GM18499 (cell line): ENCODE data around the gene AEBP1.
"Not testable (repeated sequence)": the region's sequence is repeated elsewhere in the genome, so short reads cannot be mapped to it uniquely, and the experiment has no call there.

Experiments used
- ATAC-seq: cut with Tn5 transposase; IDR thresholded peaks from one replicate; pipeline ENCODE4 v1.9.1; 2021; ENCODE audit warnings: moderate number of reproducible peaks; ENCODE audit not compliant: insufficient read depth, unreplicated experiment

Gene AEBP1

GRCh38 chr7:44113764-44114354 lies 9.7 kb downstream of the AEBP1 start:
- ATAC-seq: no peak

DNA sequence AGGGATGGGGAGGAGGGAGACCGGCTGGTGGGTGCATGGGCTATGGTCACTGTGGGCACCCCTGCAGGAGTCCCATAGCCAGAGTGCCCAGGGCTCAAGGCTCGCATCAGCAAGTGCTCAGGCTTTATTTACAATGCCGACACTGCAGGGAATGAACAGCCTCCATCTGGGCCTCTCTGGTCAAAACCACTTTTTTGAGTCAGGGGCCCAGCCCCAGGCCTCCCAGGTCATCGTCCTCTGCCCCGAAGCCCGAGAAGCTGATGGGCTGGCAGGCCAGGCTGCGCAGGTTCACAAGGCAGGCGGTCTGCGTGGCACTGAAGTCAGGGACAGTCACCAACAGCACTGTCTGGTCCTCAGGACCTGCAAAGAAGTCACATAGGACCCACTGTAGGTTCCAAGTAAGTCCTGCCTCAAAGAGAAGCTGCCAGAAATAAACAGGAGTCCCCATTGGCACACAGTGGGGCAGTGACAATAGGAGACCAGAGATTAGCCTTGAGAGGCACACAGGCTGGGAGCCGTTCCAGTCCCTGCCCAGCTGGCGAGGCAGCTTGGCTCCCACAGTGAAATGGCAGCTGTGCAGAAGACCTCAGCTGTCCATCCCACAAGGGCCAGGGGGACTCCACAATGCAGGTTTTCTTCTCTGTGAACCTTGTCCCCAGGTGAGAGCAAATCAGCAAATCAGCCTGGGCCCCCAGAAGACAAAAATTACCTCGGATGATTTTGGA lies 10.6 kb downstream of the AEBP1 start:
- ATAC-seq: no peak

- no peak for ATAC-seq
Observed at GRCh38 chr7:44116087-44116788, 12.1 kb downstream of the AEBP1 start.

DNA sequence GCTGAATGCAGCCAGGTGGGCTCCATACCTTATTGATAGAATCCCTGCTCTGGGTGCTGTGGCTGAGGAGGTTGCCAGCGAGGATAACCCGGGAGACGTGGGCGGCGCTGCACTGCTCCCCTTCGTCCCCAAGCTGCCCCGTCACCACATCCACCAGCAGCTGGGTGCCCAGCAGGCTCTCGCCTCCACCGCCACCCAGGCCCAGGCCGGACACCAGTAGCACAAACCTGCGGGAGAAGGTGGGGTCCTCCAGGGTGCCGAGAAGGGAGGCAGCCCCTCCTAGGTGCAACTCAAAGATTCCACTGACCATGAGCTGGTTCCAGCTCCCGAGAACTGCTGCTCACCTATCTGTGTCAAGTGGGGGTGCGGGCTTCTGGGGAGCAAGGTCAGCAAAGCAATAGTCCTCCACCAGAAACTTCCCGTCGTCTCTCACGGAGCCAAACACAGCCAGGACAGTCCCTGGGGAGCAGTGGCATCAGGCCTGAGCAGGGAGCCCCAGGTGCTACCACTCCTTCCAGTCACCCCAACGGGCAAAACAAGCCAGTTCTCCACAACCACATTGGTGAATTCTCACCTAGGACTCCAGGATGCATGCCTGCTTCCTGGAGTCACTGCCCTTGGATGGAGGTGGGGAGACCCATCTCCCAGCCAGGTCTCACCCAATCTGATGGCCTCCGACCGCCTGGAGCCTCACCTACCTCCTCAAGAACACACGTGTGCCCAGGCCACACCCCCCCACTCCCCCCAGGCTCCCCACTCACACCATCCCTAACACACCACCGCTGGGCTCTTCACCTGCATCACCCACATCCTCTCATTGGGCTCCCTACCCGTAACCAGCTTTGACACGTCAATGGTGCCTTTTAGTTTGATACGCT lies 12.9 kb downstream of the AEBP1 start:
- no peak for ATAC-seq

- no peak for ATAC-seq
Observed at GRCh38 chr7:44117801-44118429, 13.8 kb downstream of the AEBP1 start.

- no peak for ATAC-seq
Observed at GRCh38 chr7:44119829-44120380, 15.8 kb downstream of the AEBP1 start.

DNA sequence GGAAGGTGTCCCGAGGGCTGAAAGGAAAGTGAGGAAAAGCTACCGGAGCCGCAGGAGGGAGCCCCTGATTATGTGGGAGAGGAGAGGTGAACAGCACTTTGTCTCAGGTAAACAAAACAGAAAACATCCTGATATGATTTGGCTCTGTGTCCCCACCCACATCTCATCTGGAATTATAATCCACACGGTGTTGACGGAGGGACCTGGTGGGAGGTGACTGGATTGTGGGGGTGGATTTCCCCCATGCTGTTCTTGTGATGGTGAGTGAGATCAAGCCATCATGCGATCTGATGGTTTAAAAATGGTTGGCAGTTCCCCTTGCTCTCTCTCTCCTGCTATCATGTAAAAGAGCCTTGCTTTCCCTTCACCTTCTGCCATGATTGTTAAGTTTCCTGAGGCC lies 16.2 kb downstream of the AEBP1 start:
- ATAC-seq: no peak

- no peak for ATAC-seq
Observed at GRCh38 chr7:44121761-44122420, 17.7 kb downstream of the AEBP1 start.

DNA sequence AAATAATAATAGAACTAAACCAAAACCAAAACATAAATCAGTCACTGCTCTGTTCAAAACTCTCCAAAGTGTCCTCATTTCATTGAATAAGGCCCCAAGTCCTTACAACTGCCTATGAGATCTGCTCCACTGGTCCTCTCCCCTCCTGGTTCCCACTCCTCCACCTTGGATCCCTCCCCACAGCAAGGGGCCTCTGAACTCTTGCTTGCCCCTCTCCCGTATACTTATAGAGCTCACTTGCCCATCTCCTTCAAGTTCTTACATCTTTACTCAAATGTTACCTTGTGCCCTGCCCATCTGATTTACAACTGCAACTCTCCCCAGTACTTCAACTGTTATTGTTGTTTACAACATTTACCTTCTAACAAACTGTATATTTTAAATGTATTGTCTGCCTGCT lies 18.4 kb downstream of the AEBP1 start:
- ATAC-seq: no peak

DNA sequence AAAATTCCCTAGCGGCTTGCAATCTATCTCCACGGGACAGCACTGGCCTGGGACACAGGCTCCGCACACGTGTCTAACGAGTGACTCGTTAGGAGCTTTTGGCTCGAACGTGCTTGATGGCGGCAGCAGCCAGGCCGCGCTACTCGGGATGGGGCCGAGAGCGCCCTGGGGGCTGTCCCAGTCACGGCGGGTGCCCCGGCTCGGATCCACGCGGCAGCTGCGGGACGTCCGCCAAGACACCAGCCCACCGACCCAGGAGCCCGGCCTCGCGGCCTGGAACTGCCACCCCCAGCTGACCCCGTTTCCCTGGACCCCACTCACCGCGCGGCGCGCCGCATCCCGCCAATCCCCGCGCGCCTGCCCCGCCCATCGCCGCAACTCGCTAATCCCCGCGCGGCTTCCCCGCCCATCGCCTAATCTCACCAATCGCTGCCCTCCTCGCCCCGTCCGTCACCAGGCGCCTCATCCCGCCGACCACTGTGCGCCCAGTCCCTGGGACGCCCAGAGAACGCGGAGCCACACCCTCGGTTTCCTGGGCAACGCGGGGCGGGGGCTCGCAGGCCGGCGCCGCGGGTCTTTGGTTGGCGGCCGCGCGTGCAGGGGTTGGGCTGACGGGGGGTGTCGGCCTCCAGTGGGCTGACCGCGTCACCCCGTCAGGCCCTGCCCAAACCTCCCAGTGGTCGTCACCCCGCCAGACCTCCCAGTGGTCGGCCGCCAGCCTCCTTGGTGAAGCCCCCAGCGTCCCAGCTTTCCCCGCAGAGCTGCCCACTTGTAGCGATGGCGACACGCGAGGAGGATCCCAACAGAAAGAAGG lies 19.3 kb downstream of the AEBP1 start, which contains the start of gene POLD2:
Gene POLD2, minus strand, starts transcription at position 359 of the 814 bp plus-strand sequence. CDS start 1,495 bp downstream, outside the sequence.
- ATAC-seq: peak; percentile 93

- ATAC-seq: no peak
Observed at GRCh38 chr7:44124822-44125202, 20.7 kb downstream of the AEBP1 start.

- not testable (repeated sequence) for ATAC-seq
Observed at GRCh38 chr7:44126574-44126973, 22.4 kb downstream of the AEBP1 start.

- no peak for ATAC-seq
Observed at GRCh38 chr7:44127161-44127560, 23.0 kb downstream of the AEBP1 start.

- ATAC-seq: no peak
Observed at GRCh38 chr7:44128721-44129582, 24.8 kb downstream of the AEBP1 start.

DNA sequence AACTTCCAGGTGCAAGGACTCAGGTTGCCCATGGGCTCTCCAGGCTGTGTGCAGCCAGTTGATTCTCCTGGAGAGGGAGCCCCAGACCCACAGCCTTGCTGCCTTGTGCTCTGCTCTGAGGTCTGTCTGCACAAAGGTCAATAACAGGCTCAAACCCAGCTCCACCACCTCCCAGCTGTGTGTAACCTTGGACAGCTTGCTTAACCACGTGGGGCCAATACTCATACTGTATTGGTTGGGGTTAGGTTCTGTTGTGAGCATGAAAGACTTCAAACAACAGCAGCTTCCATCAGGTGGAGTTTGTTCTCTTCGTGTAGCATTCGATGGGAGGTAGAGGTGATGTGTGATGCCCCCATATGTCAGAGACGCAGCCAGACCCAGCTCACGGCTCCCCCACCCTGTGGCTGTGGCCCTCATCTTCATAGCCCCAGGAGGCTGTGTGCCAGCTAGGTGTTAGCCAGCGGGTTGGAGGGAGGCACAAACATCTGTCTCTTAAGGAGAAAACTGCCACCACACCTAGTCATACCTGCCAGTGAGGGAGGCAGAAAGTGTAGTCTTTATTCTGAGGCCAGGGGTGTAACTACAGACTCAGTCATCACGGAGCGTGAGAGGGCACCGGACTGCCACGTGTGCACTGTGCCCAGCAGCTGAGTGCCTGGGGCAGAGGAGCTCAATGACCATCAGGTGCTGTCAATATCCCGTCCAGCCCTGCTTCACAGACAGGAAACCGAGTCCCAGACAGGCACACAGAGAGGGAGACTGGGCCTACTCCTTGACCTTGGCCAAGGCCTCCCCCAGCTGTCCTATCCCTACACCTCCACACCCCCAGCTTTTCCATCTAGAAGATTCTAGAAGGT lies 27.3 kb downstream of the AEBP1 start:
- no peak for ATAC-seq

DNA sequence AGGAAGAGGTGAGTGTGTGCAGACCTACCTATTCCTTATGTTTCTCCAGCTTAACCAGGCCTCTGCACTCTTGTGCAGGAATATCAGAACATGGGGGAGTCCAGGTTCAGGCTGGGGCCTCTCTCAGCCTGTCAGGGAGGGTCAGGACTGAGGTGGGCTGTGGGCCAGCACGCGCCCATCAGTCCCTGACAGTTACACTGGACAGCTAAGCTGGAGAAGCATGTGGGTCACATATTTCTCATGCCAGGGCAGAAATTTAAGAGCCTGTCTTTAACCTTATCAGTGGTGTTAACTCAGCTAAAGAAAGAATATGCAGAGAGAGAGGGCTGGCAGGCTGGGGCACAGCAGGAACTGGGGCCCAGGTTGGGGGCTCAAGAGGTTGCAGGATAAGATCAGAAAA lies 27.9 kb downstream of the AEBP1 start:
- ATAC-seq: no peak

DNA sequence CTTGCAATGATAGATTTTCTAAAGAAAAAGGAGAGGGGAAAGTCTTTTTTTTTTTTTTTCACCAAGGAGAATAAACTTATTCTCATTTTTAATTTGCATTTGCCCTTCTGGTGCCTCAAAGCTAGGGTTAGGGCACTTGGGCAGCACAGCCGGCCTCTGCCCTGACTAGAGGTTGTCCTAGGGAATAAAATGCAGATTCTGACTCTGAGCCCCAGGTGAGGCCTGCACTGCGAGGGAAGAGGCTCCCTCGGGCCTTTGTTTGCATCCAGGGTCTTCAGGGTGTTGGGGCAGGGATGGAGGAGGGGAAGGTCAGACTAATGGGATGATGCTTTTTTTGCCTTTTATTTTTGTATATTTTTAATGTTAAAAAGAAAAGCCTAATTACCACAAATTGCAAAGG lies 29.1 kb downstream of the AEBP1 start:
- ATAC-seq: no peak
